ENCODE measurements around the gene RCSD1. TPM values are rescaled to one million over a fixed set of nuclear protein-coding genes. Genes with fewer than 3 reads are reported as not detected.

The RCSD1 gene
- polyA plus RNA-seq, 3 donors: 116 to 218 (median 216) TPM

DNA sequence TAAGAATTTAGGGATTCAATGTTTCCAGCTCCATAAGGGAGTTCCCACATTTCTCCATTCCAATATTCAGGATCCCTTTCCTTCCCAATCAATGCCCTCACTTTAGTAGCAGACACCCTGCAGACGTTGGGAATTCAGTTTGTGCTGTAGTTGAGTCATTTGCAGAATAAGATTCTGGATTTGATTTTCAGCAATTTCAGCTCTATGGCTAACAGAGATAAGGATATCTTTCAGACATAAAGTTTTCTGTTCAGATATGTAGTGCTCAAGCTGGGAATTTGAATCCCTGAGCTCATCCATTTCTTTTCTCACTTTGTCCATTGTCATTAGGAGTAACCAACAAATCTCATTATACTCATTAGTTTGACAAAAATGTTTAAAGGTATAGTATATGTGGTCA is 104.8 kb downstream of the RCSD1 start:
- H3K36me3 Mint-ChIP-seq: peaks cover 21 to 38% of the 10 kb centered on the region in 2 donors

DNA sequence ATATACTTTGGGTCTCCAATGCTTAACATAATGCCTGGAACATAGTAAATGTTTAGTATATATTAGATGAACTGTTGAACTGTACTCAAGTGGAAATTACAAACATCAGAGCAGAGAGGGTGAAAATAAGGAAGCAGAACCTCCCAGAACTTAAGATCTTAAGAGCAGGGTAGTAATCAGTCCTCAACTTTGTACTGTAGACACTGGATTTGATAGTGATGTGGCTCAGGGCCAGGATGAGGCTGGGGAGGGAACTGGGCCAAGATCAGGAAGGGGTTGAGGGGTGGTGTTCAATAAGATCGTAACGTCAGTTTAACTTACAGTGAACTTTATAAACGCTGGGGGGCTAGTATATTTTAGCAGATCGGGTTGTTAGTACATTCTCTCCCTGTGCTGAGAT is 107.1 kb downstream of the RCSD1 start:
- Mint-ChIP-seq H3K4me1 (no peaks in the 10 kb centered on the region), H3K36me3 (peaks cover 15 to 20% of the 10 kb centered on the region in 2 donors), H3K27ac (no peak overlapping the region), H3K9me3 (peaks cover 2 to 12% (median 5%) of the 10 kb centered on the region in 7 donors), H3K27me3 (ENCODE audit: low read depth in 3 of 3) (no peaks in the 10 kb centered on the region), H3K4me3 (no peak overlapping the region)
- TF ChIP-seq, protein P1, sequence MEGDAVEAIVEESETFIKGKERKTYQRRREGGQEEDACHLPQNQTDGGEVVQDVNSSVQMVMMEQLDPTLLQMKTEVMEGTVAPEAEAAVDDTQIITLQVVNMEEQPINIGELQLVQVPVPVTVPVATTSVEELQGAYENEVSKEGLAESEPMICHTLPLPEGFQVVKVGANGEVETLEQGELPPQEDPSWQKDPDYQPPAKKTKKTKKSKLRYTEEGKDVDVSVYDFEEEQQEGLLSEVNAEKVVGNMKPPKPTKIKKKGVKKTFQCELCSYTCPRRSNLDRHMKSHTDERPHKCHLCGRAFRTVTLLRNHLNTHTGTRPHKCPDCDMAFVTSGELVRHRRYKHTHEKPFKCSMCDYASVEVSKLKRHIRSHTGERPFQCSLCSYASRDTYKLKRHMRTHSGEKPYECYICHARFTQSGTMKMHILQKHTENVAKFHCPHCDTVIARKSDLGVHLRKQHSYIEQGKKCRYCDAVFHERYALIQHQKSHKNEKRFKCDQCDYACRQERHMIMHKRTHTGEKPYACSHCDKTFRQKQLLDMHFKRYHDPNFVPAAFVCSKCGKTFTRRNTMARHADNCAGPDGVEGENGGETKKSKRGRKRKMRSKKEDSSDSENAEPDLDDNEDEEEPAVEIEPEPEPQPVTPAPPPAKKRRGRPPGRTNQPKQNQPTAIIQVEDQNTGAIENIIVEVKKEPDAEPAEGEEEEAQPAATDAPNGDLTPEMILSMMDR (IDR thresholded peaks at IDR 0.05): no peak
- no peak overlapping the region for H3K4me3 ChIP-seq (replicated peaks in 1 of 3; ENCODE audit: low read depth in 2 of 3, low read length in 3 of 3)
- H3K9me3 ChIP-seq (replicated peaks in 1 of 2; ENCODE audit: control insufficient read depth in 1 of 2, insufficient read depth in 1 of 2, low read length in 2 of 2): peaks cover 0 to 6% of the 10 kb centered on the region in 2 donors
- no peak overlapping the region for H3K4me2 ChIP-seq (replicated peaks; ENCODE audit: extremely low read depth, low read length, poor library complexity, severe bottlenecking)
- intact Hi-C loops (cut with micrococcal nuclease): no loop called here
- H3K36me3 ChIP-seq (replicated peaks in 1 of 2; ENCODE audit: control insufficient read depth in 1 of 2, insufficient read depth in 2 of 2, low read length in 2 of 2): peaks cover 3 to 7% of the 10 kb centered on the region in 2 donors
- no peak overlapping the region for H3K9ac ChIP-seq (ENCODE audit: insufficient read depth, low read length, poor library complexity, severe bottlenecking)
- peaks cover 50% of the 10 kb centered on the region for H4K20me1 ChIP-seq (ENCODE audit: insufficient read depth, low read length)
- WGBS (ENCODE audit: insufficient coverage): no CpG with 5 or more reads among the region's 4 CpGs
- no peak overlapping the region for H3K27ac ChIP-seq (ENCODE audit: low read depth in 1 of 2, low read length in 2 of 2)
- H3K4me1 ChIP-seq (ENCODE audit: control insufficient read depth in 1 of 2, insufficient read depth in 2 of 2, low read length in 2 of 2): no peaks in the 10 kb centered on the region
- peaks cover 22% of the 10 kb centered on the region for H3K79me2 ChIP-seq (ENCODE audit: insufficient read depth, low read length)
- no peaks in the 10 kb centered on the region for H3K27me3 ChIP-seq (ENCODE audit: control insufficient read depth in 2 of 2, insufficient read depth in 2 of 2, low read length in 2 of 2)
- no peak for DNase-seq
- no peak overlapping the region for H2AFZ ChIP-seq (ENCODE audit: insufficient read depth, low read depth, low read length, poor library complexity, severe bottlenecking)

More for the DNA sequence above, 104.8 kb downstream of the RCSD1 start:
- no CpG with 5 or more reads among the region's 1 CpG for WGBS (ENCODE audit: insufficient coverage)
- H3K27ac ChIP-seq (ENCODE audit: low read depth in 1 of 2, low read length in 2 of 2): no peak overlapping the region
- TF ChIP-seq, protein P1 (IDR thresholded peaks at IDR 0.05): no peak
- H3K4me3 ChIP-seq (replicated peaks in 1 of 3; ENCODE audit: low read depth in 2 of 3, low read length in 3 of 3): no peak overlapping the region
- H3K4me3 Mint-ChIP-seq: no peak overlapping the region
- no peaks in the 10 kb centered on the region for H3K4me1 ChIP-seq (ENCODE audit: control insufficient read depth in 1 of 2, insufficient read depth in 2 of 2, low read length in 2 of 2)
- peaks cover 25% of the 10 kb centered on the region for H3K79me2 ChIP-seq (ENCODE audit: insufficient read depth, low read length)
- no peak for DNase-seq
- H3K27ac Mint-ChIP-seq: no peak overlapping the region
- H4K20me1 ChIP-seq (ENCODE audit: insufficient read depth, low read length): peaks cover 42% of the 10 kb centered on the region
- no peak overlapping the region for H3K9ac ChIP-seq (ENCODE audit: insufficient read depth, low read length, poor library complexity, severe bottlenecking)
- H3K36me3 ChIP-seq (replicated peaks in 1 of 2; ENCODE audit: control insufficient read depth in 1 of 2, insufficient read depth in 2 of 2, low read length in 2 of 2): peaks cover 3 to 18% of the 10 kb centered on the region in 2 donors
- no peak overlapping the region for H2AFZ ChIP-seq (ENCODE audit: insufficient read depth, low read depth, low read length, poor library complexity, severe bottlenecking)
- intact Hi-C loops (cut with micrococcal nuclease): no loop called here
- peaks cover 0 to 6% of the 10 kb centered on the region in 2 donors for H3K9me3 ChIP-seq (replicated peaks in 1 of 2; ENCODE audit: control insufficient read depth in 1 of 2, insufficient read depth in 1 of 2, low read length in 2 of 2)
- H3K4me1 Mint-ChIP-seq: no peaks in the 10 kb centered on the region
- H3K27me3 Mint-ChIP-seq (ENCODE audit: low read depth in 3 of 3): peaks cover 0 to 2% (median 0%) of the 10 kb centered on the region in 3 donors
- H3K27me3 ChIP-seq (ENCODE audit: control insufficient read depth in 2 of 2, insufficient read depth in 2 of 2, low read length in 2 of 2): no peaks in the 10 kb centered on the region
- H3K4me2 ChIP-seq (replicated peaks; ENCODE audit: extremely low read depth, low read length, poor library complexity, severe bottlenecking): no peak overlapping the region
- H3K9me3 Mint-ChIP-seq: peaks cover 2 to 12% (median 5%) of the 10 kb centered on the region in 7 donors

Data from CD14-positive monocyte (primary cell).